HCT116 (cell line): ENCODE results near the gene INO80.

Experiments
- CBX3 ChIP-seq: IDR thresholded peaks from 2 replicates; pipeline ENCODE4 v1.6.1; 2012; ENCODE audit warnings: low read depth
- CEBPB ChIP-seq: IDR thresholded peaks from 2 replicates; pipeline ENCODE4 v1.6.1; 2012; ENCODE audit warnings: low read depth
- CTCF ChIP-seq, 3 experiments: fragments of 200-600 bp in 1 of 3; sonication (generic) in 1 of 3; IDR thresholded peaks in 2 of 3; conservative IDR thresholded peaks in 1 of 3; 2 replicates each; pipeline ENCODE4 v1.5.1; 2012 to 2017; ENCODE audit warnings: low read depth in 2 of 3, low read length in 2 of 3, antibody characterized with exemption in 1 of 3, borderline replicate concordance in 1 of 3, control low read depth in 1 of 3, mild to moderate bottlenecking in 1 of 3, mixed read lengths in 1 of 3, mixed run types in 1 of 3, moderate library complexity in 1 of 3; ENCODE audit not compliant: insufficient read depth in 1 of 3
- EZH2 ChIP-seq: fragments of 200-600 bp; sonication (generic); IDR thresholded peaks from 2 replicates; pipeline ENCODE4 v1.6.1; 2017; ENCODE audit warnings: antibody characterized with exemption, mixed run types
- JUND ChIP-seq: IDR thresholded peaks from 2 replicates; pipeline ENCODE4 v1.6.1; 2012
- MAX ChIP-seq: IDR thresholded peaks from 2 replicates; pipeline ENCODE4 v1.6.1; 2012
- POLR2A ChIP-seq: IDR thresholded peaks from 2 replicates; pipeline ENCODE4 v1.7.0; 2011; ENCODE audit warnings: borderline replicate concordance; ENCODE audit not compliant: insufficient read depth, insufficient read length; ENCODE audit errors: extremely low read depth
- POLR2AphosphoS5 ChIP-seq: IDR thresholded peaks from 2 replicates; pipeline ENCODE4 v1.6.1; 2011; ENCODE audit warnings: mild to moderate bottlenecking, low read depth, low read length, moderate library complexity
- REST ChIP-seq: IDR thresholded peaks from 2 replicates; pipeline ENCODE4 v1.6.1; 2012; ENCODE audit warnings: low read depth
- SIN3A ChIP-seq: IDR thresholded peaks from 2 replicates; pipeline ENCODE4 v1.6.1; 2012; ENCODE audit warnings: low read depth
- SP1 ChIP-seq: IDR thresholded peaks from 2 replicates; pipeline ENCODE4 v1.6.1; 2012; ENCODE audit warnings: low read depth
- TCF7L2 ChIP-seq: IDR thresholded peaks from 2 replicates; pipeline ENCODE4 v1.7.0; 2011; ENCODE audit warnings: borderline replicate concordance, inconsistent platforms; ENCODE audit not compliant: insufficient read depth, insufficient read length; ENCODE audit errors: extremely low read depth
- YY1 ChIP-seq: IDR thresholded peaks from 2 replicates; pipeline ENCODE4 v1.6.1; 2011; ENCODE audit warnings: low read length, low read depth, moderate library complexity, mild to moderate bottlenecking; ENCODE audit not compliant: insufficient replicate concordance; ENCODE audit errors: extremely low read depth
- ZNF274 ChIP-seq: fragments of 200-500 bp; sonication (Bioruptor generic); IDR thresholded peaks from 2 replicates; pipeline ENCODE4 v1.6.1; 2014; ENCODE audit warnings: mild to moderate bottlenecking, low read depth, low read length, inconsistent platforms

- TF ChIP-seq ZNF274 (no peak), CEBPB (no peak), JUND (no peak), CBX3 (no peak), CTCF (IDR thresholded peaks at IDR 0.05 in 2 of 3, conservative IDR thresholded peaks at IDR 0.05 in 1 of 3; ENCODE audit: borderline replicate concordance in 1 of 3, insufficient read depth in 1 of 3, low read depth in 2 of 3, low read length in 2 of 3) (no peak), MAX (no peak), POLR2A (no peak), SIN3A (no peak), SP1 (no peak), REST (no peak), POLR2AphosphoS5 (no peak), EZH2 (no peak), TCF7L2 (no peak), YY1 (no peak)
Observed at GRCh38 chr15:40978141-40978540, 137.9 kb downstream of the INO80 start.
